HEK293 (cell line): ENCODE measurements around the gene GUCY2F.

Experiments used
- CTCF ChIP-seq: fragments of 450-650 bp; formaldehyde crosslinking; IDR thresholded peaks from 2 replicates; pipeline ENCODE4 v1.5.1; 2016; ENCODE audit warnings: missing biosample characterization, missing genetic modification characterization
- GLIS2 ChIP-seq: fragments of 450-650 bp; formaldehyde crosslinking; IDR thresholded peaks from 2 replicates; pipeline ENCODE4 v1.5.1; 2016; ENCODE audit warnings: missing biosample characterization, missing genetic modification characterization
- HOXA7 ChIP-seq: sonication (generic); formaldehyde crosslinking; IDR thresholded peaks from 2 replicates; pipeline ENCODE4 v1.8.1; 2022; ENCODE audit warnings: missing genetic modification reagents, borderline replicate concordance
- ZBTB7A ChIP-seq: fragments of 450-650 bp; formaldehyde crosslinking; IDR thresholded peaks from 2 replicates; pipeline ENCODE4 v1.5.1; 2016; ENCODE audit warnings: low read depth, missing biosample characterization, missing genetic modification characterization
- ZBTB8A ChIP-seq: fragments of 450-650 bp; formaldehyde crosslinking; IDR thresholded peaks from 2 replicates; pipeline ENCODE4 v1.5.1; 2016; ENCODE audit warnings: missing biosample characterization, missing genetic modification characterization
- ZNF175 ChIP-seq: fragments of 450-650 bp; formaldehyde crosslinking; IDR thresholded peaks from 2 replicates; pipeline ENCODE4 v1.5.1; 2016; ENCODE audit warnings: missing biosample characterization, missing genetic modification characterization
- ZNF2 ChIP-seq: fragments of 450-650 bp; formaldehyde crosslinking; IDR thresholded peaks from 2 replicates; pipeline ENCODE4 v1.5.1; 2016; ENCODE audit warnings: missing biosample characterization, missing genetic modification characterization
- ZNF274 ChIP-seq, 2 experiments: fragments of 200-500 bp in 1 of 2; fragments of 450-650 bp in 1 of 2; sonication (Bioruptor generic) in 1 of 2; formaldehyde crosslinking in 1 of 2; IDR thresholded peaks; 2 replicates each; pipeline versions ENCODE4 v1.5.1 to v1.6.1; 2014 to 2016; ENCODE audit warnings: borderline replicate concordance in 1 of 2, inconsistent platforms in 1 of 2, low read length in 1 of 2, missing biosample characterization in 1 of 2, missing genetic modification characterization in 1 of 2
- ZNF629 ChIP-seq: fragments of 450-650 bp; formaldehyde crosslinking; IDR thresholded peaks from 2 replicates; pipeline ENCODE4 v1.5.1; 2017; ENCODE audit warnings: missing biosample characterization, missing genetic modification characterization
- ZNF76 ChIP-seq: fragments of 450-650 bp; formaldehyde crosslinking; IDR thresholded peaks from 2 replicates; pipeline ENCODE4; 2016; ENCODE audit warnings: low read depth, missing biosample characterization, missing genetic modification characterization, borderline replicate concordance
- ZSCAN5A ChIP-seq: fragments of 450-650 bp; formaldehyde crosslinking; IDR thresholded peaks from 2 replicates; pipeline ENCODE4 v1.5.1; 2016; ENCODE audit warnings: missing biosample characterization, missing genetic modification characterization

GRCh38 chrX:109382332-109382731 is 99.6 kb downstream of the GUCY2F start:
- TF ChIP-seq ZBTB7A (tag by site-specific recombination) (no peak), CTCF (no peak), ZSCAN5A (no peak), ZNF2 (no peak), ZBTB8A (tag by site-specific recombination) (no peak), HOXA7 (no peak), GLIS2 (tag by site-specific recombination) (no peak), ZNF274 (IDR thresholded peaks at IDR 0.05; ENCODE audit: low read length) (no peak), ZNF274 (tag by site-specific recombination; IDR thresholded peaks at IDR 0.05; ENCODE audit: borderline replicate concordance) (no peak), ZNF629 (no peak), ZNF175 (tag by site-specific recombination) (no peak), ZNF76 (tag by site-specific recombination) (no peak)
